Activated CD8-positive, alpha-beta memory T cell treated with anti-CD3 and anti-CD28 coated beads, Interleukin-2, amount 50 U/mL, for 24 hours (primary cell): ENCODE results near the gene TCF4.

Experiments used
- DNase-seq: peaks from one replicate; pipeline ENCODE4 v3.0.0-alpha.2; 2020; ENCODE audit errors: extremely low read depth

Gene TCF4

GRCh38 chr18:55442561-55442960 is 145.4 kb downstream of the TCF4 start:
- DNase-seq = no peak

DNA sequence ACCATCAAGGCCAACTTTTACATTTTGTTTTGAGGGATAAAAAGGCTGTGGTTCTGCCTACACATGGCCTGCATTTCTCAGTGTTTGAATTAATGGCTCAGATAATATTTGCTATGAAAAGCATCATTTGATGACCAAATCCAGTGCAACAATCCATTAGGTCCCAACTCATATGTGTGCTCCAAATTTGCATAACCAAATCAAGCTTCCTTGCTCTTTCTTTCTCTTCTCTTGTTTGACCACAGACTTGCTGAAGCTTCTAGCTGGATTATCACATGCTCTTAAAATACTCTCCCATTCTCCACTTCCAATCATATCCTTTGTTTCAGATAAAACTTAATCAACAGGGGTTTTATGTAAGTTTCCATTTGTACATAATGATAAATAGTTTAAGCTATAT is 147.0 kb downstream of the TCF4 start:
- no peak for DNase-seq

- DNase-seq = no peak
Observed at GRCh38 chr18:55439056-55439455, 148.9 kb downstream of the TCF4 start.

DNA sequence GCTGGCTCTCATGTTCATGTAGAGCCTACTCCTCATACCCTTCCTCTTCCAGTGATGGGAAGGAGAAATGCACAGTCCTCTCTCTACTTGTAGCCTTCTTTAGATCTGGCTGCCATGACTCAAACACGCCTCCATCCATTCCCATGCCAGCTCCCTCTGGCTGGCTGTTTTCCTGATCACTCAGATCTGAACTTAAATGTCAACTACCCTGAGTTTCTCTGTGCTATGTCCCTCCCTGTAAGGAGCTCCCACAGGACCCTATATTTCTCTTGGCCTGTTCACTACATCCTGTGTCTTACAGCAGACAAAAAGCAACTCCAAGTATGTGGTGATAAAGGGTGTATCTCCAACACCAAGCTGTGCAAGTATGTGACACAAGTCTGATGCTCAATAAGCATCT is 152.4 kb downstream of the TCF4 start:
- no peak for DNase-seq

GRCh38 chr18:55433648-55434047 is 154.3 kb downstream of the TCF4 start:
- no peak for DNase-seq

- DNase-seq = no peak
Observed at GRCh38 chr18:55433140-55433539, 154.9 kb downstream of the TCF4 start.

- no peak for DNase-seq
Observed at GRCh38 chr18:55432307-55433040, 155.5 kb downstream of the TCF4 start.

DNA sequence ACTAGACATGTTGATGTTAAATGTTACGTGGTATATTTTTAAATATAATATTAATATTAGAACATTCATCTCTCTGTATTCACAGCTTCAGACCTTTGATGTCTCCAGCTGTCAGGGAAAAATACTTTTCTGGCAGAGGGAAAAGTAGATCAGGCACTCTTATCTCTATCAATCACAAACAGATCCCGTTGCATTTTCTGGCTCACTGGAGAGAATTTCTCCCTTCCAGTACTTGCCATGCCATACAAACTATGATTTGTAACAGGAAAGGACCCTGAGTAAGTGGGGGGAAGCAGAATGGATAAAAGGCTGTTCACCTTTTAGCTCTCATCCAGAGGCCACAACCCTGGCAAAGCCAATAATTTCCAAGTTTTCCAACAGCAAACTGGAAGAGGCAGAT is 158.0 kb downstream of the TCF4 start:
- DNase-seq = no peak

DNA sequence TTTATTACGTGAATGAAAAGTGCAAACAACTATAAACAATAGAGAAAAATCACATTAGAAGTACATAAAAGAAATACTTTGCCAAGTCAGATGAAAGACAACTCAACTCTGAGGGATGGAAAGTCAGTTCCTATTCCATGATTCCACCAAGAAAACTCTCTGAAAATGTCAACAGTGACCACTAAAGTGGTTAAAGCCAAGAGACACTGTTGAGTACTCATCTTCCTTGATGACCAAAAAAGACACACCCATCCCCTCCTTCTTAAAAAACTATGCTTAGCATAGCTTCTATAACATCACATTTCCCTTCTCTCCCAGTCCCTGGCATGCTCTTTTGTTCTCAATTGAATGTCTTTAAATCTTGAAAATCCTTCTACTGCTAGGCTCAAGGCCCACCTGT is 160.0 kb downstream of the TCF4 start:
- no peak for DNase-seq

DNA sequence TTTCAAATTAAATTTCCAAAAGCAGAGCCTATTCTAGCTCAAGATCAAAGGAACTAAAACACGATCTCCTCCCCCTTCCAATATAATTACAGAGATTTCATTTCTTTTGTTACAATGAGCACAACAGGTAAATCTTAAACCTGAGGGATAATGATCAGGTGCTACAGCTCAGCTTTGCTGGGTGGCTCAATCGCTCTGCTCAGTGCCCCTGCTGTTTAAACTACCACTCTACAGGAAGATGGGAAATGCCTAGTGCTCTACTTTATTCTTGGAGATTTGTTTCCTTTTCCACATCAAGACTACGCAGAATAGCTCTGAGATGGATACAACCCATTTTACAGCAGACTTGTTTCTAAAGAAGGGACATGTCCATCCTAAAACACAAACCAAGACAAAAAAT is 162.3 kb downstream of the TCF4 start:
- no peak for DNase-seq

- DNase-seq = no peak
Observed at GRCh38 chr18:55422456-55423180, 165.4 kb downstream of the TCF4 start.

DNA sequence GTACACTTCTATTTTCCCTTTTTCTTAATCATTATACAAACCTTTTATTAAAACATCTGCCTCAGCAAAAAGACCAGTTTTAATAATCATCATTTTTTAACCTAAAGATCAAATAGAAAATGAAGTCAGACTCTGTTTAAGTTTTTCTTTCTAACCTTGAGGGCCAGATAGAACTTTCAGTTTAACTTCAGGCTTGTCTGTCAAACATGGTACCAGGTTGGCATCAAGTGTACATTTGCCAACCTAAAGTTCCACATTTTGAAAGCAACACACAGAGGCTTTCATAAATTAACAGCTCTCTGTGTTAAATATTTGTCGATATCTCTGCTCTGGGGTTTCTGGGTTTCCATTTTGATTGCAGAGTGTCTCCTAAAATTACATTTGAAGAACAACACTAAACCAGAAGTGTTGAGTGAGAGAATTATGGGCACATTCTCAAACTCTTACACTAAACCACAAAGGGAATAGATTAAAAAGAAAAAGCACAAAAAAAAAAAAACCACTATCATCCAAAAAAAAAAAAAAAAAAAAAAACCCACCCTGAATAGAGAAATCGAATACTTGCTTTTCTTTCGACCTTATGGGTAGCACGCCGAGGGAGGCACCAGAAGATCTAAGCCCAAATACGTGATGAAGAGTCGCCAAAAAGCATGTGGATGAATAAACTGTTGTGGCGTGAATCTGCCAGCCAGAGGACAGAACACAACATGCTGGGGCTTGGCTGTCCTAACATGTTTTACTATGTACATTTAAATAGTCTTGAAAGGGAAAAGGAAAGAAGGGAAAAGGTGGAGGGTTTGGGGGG is 166.2 kb downstream of the TCF4 start:
- no peak for DNase-seq

- no peak for DNase-seq
Observed at GRCh38 chr18:55421308-55421614, 166.7 kb downstream of the TCF4 start.

DNA sequence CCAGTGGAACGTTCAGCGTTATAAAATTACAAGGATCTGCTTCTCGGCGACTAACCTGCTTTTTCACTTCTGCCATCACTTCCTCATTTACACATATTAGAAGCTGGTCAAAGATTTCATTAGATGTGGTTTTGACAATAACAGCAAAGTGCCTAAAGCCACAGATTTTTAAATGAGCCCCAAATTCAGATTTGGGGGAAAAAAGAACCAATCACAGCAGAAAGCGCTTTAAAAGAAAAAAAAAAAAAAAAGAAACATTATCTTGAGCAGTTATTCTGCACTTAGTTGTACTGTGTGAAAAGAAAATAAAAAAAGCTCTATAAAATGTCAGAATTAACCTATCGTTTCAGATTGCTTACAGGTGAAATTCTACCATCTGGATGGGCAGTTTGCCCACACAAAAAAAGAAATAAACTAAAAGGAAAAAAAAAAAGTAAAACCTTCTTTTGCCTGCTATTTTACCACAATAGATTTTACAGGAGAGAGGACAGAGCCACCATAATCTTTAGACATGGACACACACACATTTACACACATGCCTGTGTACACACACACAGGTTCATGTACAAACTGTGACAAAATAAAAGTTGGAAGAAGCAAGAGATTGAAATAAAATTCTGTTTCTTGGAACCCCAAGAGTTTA is 167.2 kb downstream of the TCF4 start:
- no peak for DNase-seq

- no peak for DNase-seq
Observed at GRCh38 chr18:55419947-55420664, 167.9 kb downstream of the TCF4 start.

DNA sequence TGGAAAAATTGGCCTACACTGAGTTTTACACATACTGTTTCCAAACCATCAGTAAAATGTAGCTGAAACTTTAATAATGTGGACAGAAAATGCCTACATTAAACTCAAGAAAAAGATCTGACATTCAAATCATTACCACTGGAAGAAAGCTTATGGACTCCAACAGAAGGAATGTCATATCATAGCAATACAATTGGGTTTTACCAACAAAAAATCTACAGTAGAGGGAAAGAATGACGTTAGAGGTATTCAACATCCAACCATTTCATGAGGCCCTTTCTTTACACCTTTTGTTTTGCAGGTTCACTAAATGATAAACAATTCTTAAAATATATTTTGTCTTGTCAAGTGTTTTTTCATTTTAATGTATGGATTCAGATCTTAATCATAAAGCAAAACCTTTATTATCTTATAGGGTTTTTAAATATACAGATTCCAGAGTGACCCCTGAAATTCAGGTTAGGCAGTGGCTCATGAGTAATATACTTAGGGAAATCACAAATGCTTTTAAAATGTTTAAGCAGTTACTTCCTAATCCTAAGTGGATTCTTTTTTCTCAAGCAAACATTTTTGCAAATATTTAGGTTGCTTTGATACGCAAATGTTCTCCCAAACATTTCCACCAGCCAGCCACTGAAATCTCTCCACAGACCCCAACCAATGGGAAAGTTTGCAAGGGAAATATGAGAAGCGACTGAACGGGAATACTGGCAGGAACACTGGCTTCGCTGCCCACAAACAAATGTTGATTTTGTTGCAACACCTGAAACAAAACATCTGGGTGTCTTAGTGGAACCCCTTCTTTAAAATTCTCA is 168.7 kb downstream of the TCF4 start:
- DNase-seq = no peak

DNA sequence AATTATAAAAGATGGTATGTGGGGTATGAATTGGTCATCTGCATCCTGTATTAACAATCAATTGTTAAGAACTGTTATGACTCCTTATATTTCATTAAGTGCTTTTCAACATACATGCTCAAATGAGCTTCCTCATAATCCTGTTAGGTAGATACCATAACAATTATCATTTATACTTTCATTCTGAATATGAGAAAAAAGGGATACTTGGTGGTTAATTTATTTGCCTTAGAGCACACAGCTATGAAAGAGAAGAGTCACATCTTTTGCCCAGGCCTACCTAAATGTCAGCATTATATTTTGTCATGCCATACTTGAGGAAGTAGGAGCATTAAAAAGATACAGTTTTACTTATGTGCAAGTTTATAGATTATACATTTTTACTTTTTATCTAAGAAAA is 169.6 kb downstream of the TCF4 start:
- no peak for DNase-seq

- DNase-seq = no peak
Observed at GRCh38 chr18:55416791-55417190, 171.2 kb downstream of the TCF4 start.

DNA sequence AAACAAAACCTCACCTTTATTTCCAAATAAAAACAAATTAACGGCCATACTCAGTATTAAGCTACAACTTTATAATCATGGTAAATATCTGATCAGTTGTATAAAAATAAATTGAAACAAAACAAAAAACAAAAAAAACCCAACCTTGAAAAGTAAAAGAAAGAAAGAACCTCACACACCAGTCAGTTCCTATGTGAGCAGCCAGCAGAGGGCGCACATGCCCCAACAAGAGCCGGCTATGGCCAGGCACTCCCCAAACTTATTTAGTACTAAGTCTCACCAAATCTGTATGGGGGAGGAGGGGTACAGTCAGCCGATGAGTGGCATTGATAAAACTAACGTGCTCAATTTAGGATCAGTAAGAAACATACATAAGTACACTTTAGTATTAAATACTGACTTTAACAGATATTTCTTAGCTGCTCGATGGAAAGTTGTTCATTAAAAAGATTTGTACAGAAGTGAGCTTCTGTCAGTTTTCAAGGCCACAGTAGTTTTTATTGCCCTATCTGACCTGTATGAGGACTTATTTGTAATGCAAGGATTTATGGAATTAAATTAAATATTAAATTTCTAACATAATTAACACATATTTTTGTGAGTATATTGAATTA is 172.6 kb downstream of the TCF4 start:
- peak; percentile 23 for DNase-seq

- no peak for DNase-seq
Observed at GRCh38 chr18:55414475-55414874, 173.5 kb downstream of the TCF4 start.
